ENCODE data around the gene POU2AF1. TPM values are rescaled to one million over a fixed set of nuclear protein-coding genes. Genes with fewer than 3 reads are reported as not detected.

The POU2AF1 gene
- total and polyA plus RNA-seq, 2 of the 13 experiments (the other 11 are each of a cell fraction or from before 2014, with no cell fraction given) = 1.9 to 3.6 TPM

GRCh38 chr11:111395081-111395480, 16.0 kb upstream of the POU2AF1 start (continued):
- TF ChIP-seq KIAA2018 (CRISPR knock-in tag; IDR thresholded peaks at IDR 0.05; ENCODE audit: borderline replicate concordance) (no peak), KLF16 (CRISPR knock-in tag; IDR thresholded peaks at IDR 0.05) (peak in 1 of 2 experiments; percentile 43; a peak in 1 of 4 replicates), MEIS1 (CRISPR knock-in tag; IDR thresholded peaks at IDR 0.05; ENCODE audit: borderline replicate concordance) (peak; percentile 84; the same call in 1 of the 2 replicates), ZMYM3 (CRISPR knock-in tag; IDR thresholded peaks at IDR 0.05) (peak; percentile 91), HNF4G (IDR thresholded peaks at IDR 0.05; ENCODE audit: borderline replicate concordance, low read depth, low read length) (no peak), HNF4G (CRISPR knock-in tag; IDR thresholded peaks at IDR 0.05; ENCODE audit: borderline replicate concordance, low read depth) (peak; percentile 29; the same call in 1 of the 2 replicates), PCBP1 (IDR thresholded peaks at IDR 0.05; ENCODE audit: borderline replicate concordance, low read depth, low read length) (no peak), ZNF597 (CRISPR knock-in tag; IDR thresholded peaks at IDR 0.05) (no peak), RFX3 (CRISPR knock-in tag; IDR thresholded peaks at IDR 0.05) (no peak), IRX3 (CRISPR knock-in tag; IDR thresholded peaks at IDR 0.05; ENCODE audit: borderline replicate concordance, low read depth) (no peak)
- TF ChIP-seq, protein P1, sequence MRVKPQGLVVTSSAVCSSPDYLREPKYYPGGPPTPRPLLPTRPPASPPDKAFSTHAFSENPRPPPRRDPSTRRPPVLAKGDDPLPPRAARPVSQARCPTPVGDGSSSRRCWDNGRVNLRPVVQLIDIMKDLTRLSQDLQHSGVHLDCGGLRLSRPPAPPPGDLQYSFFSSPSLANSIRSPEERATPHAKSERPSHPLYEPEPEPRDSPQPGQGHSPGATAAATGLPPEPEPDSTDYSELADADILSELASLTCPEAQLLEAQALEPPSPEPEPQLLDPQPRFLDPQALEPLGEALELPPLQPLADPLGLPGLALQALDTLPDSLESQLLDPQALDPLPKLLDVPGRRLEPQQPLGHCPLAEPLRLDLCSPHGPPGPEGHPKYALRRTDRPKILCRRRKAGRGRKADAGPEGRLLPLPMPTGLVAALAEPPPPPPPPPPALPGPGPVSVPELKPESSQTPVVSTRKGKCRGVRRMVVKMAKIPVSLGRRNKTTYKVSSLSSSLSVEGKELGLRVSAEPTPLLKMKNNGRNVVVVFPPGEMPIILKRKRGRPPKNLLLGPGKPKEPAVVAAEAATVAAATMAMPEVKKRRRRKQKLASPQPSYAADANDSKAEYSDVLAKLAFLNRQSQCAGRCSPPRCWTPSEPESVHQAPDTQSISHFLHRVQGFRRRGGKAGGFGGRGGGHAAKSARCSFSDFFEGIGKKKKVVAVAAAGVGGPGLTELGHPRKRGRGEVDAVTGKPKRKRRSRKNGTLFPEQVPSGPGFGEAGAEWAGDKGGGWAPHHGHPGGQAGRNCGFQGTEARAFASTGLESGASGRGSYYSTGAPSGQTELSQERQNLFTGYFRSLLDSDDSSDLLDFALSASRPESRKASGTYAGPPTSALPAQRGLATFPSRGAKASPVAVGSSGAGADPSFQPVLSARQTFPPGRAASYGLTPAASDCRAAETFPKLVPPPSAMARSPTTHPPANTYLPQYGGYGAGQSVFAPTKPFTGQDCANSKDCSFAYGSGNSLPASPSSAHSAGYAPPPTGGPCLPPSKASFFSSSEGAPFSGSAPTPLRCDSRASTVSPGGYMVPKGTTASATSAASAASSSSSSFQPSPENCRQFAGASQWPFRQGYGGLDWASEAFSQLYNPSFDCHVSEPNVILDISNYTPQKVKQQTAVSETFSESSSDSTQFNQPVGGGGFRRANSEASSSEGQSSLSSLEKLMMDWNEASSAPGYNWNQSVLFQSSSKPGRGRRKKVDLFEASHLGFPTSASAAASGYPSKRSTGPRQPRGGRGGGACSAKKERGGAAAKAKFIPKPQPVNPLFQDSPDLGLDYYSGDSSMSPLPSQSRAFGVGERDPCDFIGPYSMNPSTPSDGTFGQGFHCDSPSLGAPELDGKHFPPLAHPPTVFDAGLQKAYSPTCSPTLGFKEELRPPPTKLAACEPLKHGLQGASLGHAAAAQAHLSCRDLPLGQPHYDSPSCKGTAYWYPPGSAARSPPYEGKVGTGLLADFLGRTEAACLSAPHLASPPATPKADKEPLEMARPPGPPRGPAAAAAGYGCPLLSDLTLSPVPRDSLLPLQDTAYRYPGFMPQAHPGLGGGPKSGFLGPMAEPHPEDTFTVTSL (CRISPR knock-in tag; IDR thresholded peaks at IDR 0.05; ENCODE audit: borderline replicate concordance) = no peak
- TF ChIP-seq, protein P2, sequence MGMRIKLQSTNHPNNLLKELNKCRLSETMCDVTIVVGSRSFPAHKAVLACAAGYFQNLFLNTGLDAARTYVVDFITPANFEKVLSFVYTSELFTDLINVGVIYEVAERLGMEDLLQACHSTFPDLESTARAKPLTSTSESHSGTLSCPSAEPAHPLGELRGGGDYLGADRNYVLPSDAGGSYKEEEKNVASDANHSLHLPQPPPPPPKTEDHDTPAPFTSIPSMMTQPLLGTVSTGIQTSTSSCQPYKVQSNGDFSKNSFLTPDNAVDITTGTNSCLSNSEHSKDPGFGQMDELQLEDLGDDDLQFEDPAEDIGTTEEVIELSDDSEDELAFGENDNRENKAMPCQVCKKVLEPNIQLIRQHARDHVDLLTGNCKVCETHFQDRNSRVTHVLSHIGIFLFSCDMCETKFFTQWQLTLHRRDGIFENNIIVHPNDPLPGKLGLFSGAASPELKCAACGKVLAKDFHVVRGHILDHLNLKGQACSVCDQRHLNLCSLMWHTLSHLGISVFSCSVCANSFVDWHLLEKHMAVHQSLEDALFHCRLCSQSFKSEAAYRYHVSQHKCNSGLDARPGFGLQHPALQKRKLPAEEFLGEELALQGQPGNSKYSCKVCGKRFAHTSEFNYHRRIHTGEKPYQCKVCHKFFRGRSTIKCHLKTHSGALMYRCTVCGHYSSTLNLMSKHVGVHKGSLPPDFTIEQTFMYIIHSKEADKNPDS (CRISPR knock-in tag; IDR thresholded peaks at IDR 0.05) = no peak
